AG20443 (cell line): ENCODE data around the gene STRIT1.
A peak's percentile ranks its signal among the peaks of the same experiment; 100 is the strongest.

Experiments used
- DNase-seq: peaks from one replicate; pipeline ENCODE4 v3.0.0; 2012; ENCODE audit warnings: low spot score, mixed read lengths

The STRIT1 gene

DNA sequence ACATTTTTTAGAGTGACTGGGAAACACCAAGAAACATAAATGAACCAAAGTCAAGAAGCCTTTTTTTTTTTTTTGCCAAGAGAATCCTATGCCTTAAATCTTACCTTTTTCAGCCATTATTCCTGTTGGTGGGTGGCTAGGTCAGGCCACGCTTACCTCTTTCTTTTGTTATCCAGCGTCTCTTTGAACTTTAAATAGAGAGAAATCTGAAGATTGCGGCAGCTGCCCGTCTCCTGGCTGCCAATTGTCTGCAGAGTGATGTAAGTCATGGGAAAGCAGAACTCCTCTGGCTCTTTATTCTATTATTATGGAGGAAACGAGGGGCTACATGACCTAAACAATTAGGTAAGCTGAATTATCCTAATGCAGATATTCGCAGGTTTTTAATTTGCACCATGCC lies at the start of gene STRIT1:
Gene STRIT1 (minus strand): TSS at position 168 of the 400 bp plus-strand sequence.
- DNase-seq = no peak

DNA sequence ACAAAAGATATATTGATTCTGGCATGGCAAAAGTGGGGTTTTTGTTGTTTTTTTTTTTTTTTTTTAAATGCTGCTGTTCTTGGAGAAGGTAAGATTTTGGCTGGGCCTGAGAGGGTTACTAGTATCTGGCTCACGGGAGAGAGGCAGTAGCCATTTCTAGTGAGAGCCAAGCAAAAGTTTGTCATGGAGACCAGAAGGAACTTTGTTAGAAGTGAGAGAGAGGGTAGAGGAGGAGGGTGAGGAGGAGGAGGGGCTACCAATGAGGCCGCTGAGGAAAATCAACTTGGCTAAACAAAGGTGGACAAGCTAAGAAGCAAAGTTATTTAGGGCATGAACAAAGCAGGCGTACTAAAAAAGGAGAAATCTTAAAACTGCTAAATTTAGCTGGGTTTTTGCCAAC lies 48.9 kb upstream of the STRIT1 start:
- no peak for DNase-seq

DNA sequence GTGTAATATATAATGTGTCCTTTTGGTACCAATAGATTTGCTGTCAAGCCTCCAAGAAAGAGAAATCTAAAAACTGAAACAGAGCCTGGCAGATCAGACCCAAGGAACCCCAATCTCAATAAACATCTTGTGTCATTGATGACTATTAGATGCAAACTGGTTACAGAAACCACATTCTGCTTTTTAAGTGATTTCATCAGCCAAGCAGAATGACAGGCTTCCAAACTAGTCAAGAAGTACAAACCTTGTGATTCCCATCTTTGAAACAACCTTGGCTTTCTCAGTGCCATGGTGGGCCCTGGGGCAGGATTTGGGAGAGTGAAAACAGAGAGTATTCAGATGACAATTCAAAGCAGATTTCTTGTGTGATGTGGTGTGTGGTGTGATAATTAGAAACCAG lies 45.6 kb upstream of the STRIT1 start:
- DNase-seq = no peak

DNA sequence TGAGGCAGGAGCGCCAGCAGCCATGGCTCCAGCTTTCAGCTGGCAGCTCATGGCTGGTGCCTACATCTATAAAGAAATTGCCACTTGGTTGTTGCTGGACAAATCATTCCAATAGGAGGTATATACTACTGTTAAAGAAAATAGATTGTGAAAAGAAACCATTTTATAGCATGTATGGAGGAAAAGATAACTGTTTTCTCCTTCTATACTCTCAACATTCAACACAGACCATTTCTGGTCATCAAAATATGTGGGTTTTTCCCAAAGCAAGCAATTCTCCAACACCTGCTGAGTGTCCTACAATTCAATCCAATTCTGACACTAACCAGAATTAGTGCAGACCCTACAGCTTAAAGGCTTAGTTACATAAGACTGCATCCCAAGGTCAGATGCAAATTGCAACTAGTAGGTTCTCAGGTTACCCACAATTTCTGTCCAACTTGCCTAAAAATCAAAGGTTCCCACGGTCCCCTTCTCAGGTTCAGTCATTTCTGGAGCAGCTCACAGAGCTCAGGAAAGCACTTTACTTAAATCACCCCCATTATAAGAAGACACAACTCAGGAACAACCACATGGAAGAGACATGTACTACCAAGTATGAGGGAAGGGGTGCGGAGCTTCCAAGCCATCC lies 42.4 kb upstream of the STRIT1 start:
- DNase-seq = no peak

DNA sequence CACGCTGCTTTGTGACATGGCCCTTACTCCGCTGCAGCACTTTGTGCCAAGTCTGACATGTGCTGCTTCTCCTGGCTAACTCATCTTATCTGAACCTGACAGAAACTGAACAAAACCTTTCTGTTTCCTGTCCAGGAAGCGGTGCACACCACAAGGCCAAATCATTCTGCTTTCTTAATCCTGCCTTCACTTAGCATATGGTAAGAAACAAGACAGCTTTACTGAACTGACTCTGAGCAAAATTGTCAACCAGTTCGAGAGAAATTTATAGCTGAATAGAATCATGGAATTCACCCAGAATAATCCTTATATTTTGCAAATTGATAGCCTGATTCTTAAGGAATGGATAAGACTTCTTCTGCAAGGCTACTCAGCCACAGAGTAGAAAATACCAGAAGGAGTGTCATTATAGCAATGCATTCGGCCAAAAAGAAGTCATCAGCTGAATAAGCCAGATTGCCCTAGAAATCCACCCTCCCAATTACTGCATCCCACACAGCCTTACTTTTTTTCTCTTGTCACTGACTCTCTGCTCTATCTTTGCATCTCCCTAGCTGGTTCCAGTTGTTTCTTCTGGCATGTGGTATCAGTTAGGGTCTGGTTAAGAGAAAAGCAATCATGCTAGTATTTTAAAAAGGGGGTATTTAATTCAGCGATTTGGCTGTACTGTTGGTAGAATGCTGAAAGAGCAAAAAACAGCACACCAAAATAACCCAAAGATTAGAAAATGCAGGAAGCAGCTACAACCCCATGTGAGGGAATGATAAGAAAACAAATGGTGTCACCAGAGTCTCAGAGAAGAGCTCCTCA lies 41.6 kb upstream of the STRIT1 start:
- no peak for DNase-seq

DNA sequence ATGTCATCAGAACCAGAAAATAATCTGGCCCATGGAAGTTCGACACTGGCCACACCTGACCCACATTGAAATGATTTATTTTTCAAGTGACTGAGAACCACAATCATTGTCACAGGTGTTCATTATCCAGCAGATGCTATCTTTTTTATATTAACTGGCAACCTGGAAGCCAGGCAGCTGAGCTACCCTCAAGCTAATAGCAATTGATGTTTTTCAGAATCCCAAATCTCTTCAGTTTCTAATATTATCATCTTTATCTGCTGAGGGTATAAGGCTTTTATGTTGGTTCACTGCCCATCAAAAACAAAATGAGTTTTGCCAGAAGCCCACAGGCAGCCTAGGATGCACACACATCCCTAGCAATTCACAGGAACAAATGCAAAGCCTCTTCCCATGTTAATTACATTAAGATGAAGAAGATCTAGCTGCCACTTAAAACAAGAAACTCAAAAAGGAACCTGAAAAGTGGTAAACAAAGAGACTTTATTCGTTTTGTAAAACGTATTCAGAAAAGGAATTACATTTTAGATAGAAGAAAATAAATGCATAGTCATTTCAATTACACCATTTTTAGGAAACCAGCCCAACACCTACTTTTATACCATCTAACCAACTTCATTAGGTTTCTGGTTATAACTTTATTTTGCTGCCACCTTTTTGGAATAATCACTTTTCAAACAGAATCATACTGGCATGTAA lies 40.9 kb upstream of the STRIT1 start:
- no peak for DNase-seq

DNA sequence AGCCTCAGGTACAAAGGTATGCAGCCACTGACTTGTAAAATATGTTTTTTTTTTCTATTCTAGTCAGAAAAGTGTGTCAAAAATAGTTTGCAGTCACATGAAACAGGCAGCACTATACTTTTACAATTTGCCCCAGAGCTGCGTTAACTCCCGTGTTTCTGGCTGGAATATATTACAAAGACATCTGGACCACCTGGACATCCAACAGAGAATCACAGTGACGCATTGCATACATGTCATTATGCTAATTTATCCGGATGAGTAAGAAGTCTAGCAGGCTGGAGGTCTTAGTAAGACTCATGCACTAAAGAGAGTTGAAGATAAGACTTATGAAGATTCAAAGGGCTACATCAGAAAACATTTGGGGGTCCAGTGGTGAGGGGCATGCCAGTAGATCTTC lies 39.2 kb upstream of the STRIT1 start:
- no peak for DNase-seq

DNA sequence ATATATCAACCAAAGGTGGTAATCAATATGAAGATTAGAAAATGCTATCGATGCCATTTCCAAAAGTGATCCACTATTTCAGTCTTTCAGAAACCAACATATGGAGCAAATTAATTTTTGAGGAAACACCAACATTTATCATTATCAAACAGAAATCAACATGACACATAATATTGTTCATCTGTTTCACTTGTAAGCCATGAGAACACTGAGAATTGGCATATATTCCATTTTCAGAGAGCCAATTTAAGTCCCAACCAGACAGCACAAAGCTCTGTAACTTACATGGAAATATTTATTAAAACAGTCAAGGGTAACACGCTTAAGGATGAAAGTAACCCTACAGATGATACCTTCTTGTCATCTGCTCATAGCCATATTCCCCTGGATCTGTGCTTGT lies 37.6 kb upstream of the STRIT1 start:
- DNase-seq = no peak

DNA sequence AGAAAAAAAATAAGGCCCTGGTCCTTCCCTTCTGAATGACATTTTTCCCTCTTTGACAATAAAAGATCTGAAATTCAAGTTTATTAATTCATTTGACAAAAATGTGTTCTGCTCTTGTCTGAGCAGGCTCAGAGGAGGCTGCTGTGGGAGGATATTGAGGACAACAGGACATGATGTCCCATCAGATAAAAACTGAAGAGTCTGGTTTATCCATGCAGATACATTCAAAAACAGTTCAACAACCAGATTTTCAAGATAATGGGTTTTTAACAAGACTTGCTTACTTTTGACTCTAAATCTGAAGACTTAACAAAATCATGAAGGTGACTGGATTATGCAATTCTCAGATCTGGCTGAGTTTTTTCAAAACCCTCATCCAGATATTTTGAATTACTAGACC lies 36.9 kb upstream of the STRIT1 start:
- no peak for DNase-seq

DNA sequence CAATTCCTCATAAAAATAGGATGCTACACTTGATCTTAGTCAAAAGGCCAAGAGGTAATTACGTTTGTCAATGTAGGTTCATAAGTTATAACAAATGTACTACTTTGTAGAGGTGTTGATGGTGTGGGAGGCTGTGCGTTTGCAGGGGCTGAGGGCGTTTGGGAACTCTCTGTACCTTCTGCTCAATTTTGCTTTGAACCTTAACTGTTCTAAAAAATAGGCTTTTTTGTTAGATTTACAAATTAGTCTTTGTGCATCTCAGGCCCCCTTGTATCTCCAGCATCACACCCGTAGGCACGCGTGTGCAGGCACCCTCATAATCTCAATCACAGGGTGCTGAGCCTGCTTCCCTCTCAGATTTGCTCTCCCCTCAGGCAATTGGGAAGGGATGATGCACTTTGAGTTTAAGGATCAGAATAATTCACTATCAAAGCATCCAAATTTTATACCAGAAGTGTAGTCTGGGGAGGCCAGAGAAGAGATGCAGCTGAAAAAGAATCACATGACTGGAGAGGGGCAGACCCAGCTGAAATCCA lies 36.1 kb upstream of the STRIT1 start:
- no peak for DNase-seq

DNA sequence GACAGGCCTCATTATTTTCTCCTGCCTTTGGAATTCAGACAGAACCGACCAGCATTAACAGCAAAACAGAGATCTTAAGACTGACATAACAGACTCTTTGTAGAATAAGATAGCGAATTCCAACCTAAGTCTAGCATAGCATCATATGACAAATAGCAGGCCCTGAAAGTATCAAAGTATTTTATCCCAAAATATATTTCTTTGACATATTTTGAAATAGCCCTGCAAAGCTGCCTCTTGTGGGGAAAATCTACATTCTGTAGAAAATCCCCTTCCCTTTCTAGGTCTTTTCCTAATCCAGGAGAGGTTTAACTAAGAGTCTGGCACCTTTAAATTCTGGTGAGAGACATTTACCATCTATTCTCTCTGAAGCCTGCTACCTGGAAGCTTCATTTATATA lies 34.4 kb upstream of the STRIT1 start:
- no peak for DNase-seq

DNA sequence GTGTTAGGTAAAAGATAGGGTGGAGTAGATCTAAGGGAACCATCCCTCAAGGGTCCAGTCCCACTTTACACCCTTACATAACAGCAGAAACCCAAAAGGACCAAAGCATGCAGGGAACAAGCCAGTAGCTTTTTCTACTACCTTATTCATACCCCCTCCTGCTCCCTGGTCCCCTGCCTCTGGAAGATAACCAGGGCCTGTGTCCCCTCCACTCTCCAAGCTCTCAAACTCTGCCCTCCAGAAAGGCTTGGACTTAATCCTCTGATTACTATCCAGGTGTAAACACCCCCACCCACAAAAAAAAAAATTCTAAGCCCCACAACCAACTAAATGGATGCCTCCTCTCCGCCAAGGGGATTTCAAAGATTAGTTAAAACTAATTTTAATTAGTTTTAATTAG lies 33.9 kb upstream of the STRIT1 start:
- no peak for DNase-seq

DNA sequence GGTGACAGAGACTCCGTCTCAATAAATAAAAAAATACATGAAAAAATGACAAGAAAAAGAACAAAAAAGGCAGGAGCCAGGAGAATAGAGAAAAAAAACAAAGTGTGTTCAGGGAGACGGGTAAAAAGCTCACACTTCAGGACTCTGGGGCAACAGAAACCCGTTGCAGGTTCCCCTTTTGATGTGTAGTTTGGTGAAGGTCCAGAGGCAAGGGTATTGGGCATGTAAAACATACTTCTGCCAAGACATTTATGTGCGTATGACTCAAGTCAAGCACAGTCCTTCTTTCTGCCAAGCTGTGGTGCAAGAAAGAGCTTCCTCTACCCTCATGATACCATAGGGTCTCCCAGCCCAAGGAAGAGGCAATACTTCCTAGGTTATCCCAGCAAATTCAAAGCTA lies 33.4 kb upstream of the STRIT1 start:
- DNase-seq = no peak

DNA sequence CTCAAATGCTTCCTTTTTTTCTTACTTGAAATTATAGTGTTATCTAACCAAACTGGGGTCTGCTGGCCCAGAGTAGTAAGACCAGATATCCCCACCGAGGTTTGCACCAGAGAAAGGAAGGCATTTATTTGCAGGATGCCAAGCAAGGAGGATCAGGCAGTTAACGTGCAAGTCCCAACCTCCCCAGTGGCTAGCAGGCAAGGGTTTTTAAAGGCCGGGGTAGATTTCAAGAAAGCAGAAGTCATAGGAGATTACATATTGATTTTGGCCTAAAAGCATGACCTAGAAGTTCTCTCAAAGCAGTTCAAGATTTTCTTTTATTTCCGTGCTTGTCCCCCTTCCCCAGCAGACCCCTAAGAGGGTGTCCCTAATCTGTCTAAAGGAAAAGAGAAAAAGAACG lies 32.8 kb upstream of the STRIT1 start:
- no peak for DNase-seq

DNA sequence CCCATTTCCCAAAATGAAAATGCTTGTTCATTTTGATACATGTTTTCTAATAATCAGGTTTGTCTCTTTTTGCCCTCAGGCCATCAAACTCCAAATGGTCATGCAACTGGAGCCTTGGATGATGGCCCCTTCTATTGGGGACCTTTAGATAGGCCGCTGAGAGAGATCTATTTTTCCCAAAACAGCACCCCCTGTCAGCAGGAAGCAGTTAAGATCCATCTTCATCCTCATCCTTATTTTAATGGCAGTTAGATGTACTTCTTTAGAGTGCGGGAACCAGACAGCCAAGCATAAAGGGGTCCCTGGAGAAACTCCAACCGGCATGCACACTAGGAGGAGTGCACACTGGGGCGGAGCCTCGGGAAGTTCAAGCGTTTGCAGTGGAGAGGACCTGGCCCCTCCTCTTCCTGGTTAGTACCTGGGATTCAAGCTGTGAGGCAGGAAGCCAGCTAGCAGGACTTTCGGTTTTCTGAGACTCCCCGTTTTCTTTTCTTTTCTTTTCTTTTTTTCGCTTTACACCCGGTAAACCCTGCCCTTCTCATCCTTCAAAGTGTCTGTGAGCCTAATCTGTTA lies 31.9 kb upstream of the STRIT1 start:
- no peak for DNase-seq

DNA sequence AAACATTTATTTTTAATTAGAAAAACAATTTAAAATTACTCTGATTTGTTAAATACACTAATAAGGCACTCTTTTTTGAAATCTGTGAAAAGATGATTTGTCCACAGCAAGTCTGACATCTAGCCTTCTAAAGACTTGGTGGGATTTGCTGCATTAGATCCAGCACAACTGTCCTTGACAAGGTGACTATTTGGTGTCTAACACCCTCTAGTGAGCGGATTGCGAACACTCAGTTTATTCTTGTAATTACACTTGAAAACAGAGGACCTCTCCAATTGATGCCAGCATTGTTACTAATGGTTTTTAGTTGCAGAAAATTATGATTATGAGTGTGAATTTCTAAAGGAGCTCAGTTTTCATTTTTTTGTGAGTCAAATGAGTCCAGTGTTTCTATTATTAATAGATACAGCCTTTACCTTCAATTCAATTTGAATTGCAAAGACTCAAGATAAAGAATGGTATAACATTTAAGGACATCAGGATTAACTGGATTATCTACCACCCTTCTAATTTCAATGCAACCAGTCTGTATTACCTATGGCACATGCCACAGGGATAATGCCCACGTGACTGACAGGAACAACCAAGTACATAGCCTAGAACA lies 29.7 kb upstream of the STRIT1 start:
- DNase-seq = peak; percentile 76

DNA sequence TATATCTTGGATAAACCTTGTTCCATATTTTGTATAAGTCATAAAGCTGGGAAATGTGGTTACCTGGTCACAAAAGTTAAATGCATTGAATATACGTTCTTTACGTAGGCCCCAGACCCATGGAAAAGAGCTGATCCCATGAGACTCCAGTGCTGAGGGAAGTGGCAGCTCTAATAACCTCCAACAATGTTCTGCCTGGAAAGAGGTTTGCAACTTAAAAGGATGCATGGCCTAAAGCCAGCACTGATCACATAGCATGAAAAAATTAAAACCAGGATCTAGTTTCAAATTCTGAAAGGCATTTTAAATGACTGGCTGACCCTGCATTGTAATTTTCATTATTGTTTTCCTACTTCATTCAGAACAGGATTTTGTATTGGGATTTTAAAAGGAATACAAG lies 27.9 kb upstream of the STRIT1 start:
- no peak for DNase-seq

DNA sequence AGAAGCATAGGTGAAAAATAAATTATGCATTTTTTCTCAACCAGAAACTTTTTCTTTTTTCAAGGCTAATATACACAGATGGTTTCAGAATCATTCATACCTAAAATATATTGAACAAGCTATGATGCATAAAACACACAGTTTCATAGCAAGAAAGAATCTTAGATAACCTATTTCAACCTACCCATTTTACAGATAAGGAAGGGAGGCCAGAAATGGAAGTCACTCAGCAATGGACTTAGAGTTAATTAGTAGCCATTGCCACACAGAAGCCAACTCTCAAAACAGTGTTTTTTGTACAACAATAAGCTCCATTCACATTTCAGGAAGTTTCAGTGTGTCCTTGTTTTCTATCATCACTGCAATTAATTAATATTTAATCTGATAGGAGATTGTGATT lies 27.5 kb upstream of the STRIT1 start:
- DNase-seq = no peak

DNA sequence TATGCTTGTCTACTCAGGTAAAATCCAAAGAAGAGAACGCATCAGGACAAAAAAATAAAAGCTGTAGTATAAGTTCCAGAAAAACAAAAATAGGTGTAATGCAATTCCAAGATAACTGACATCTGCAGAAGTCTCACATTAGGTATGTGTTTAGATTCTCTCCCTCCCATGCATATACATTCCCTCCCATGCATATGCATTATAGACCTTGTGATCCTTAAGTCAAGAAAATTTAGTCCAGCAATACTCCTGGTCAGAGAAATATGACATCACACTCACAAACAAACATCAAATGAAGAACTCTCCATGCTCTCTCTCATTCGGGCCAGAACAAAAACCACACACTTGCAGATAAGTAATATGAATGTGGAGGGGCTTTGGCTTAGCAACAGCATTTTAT lies 25.3 kb upstream of the STRIT1 start:
- DNase-seq = no peak

DNA sequence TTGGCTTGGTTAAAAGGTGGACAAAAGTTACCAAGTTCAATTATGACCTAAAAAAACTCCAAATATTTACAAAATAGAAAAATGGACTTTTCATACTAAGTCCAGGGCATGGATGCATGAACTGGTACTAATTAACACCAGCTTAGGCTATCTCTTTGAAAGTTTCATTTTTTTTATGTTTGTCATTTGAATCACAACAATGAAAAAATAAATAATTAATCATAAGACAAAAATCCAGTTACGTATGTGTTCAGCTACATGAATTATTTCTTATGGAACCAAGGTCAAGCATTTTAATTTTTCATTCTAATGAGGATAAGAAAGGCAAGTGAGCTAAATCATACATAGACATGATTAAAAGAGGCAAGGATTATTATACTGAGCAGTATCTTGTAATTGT lies 23.7 kb upstream of the STRIT1 start:
- DNase-seq = no peak

DNA sequence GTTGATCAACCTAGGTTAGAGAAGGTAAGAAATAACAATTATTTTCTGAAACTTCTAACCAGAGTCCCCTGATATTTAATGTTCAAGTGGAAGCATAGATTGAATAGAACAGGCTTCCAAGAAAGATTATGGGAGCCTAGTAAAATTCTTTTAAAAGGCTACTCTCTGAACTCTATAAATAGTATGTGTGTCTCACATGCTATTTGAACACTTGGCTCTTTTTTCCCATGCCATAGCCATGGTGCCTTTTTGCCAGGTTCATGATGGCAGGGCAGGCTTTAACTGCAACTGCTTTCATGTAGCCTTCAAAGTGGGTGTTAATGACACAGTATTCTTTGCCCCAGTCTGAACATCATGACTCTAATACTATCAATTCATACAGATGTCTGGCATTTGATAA lies 22.9 kb upstream of the STRIT1 start:
- DNase-seq = no peak

DNA sequence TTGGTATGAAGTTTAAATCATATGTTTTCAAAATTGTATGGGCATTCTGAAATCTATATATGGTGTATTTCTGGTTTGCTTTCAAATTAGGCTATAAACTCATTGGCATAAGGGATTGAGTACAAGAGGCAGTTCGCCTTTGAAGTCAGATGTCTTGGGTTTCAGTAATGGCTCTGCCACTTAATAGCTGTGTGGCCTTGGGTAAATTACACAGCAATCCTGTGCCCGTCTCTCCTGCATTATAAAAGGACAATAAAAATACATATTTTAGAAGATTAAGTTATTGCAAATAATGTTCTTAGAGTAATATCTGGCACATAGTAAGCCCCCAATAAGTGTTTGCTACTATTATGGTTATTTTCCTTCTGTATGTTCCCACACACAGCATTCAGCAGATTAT lies 20.4 kb upstream of the STRIT1 start:
- no peak for DNase-seq
